ENCODE results near the gene SZT2.

DNA sequence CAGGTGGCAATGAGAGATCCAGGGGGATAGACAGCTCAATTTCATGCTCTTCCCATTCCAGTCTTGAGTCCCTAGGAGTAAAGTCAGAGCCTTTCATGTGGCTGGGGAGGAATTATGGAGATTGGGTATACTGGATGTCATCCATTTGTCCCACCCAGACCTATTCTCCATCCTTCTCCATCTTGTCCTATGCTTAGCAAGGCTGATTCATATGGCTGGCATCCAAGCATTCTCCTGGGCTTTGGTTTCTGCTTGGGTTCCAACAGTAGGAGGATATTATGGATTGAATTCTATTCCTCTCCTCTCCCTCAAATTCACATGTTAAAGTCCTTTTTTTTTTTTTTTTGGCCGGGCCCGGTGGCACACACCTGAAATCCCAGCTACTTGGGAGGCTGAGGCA, 34.8 kb upstream of the SZT2 start:
- TF ChIP-seq, protein P1, sequence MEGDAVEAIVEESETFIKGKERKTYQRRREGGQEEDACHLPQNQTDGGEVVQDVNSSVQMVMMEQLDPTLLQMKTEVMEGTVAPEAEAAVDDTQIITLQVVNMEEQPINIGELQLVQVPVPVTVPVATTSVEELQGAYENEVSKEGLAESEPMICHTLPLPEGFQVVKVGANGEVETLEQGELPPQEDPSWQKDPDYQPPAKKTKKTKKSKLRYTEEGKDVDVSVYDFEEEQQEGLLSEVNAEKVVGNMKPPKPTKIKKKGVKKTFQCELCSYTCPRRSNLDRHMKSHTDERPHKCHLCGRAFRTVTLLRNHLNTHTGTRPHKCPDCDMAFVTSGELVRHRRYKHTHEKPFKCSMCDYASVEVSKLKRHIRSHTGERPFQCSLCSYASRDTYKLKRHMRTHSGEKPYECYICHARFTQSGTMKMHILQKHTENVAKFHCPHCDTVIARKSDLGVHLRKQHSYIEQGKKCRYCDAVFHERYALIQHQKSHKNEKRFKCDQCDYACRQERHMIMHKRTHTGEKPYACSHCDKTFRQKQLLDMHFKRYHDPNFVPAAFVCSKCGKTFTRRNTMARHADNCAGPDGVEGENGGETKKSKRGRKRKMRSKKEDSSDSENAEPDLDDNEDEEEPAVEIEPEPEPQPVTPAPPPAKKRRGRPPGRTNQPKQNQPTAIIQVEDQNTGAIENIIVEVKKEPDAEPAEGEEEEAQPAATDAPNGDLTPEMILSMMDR (conservative IDR thresholded peaks at IDR 0.05 in 1 of 2, IDR thresholded peaks at IDR 0.05 in 1 of 2; ENCODE audit: low read depth in 1 of 2, low read length in 2 of 2): no peak
- no peak for TF ChIP-seq EZH2 (IDR thresholded peaks at IDR 0.05; ENCODE audit: low read length, missing control alignments)
